LNCaP clone FGC (cell line): ENCODE results near the gene SERBP1.

Source experiments
- DNase-seq: peaks from one replicate; pipeline ENCODE4 v3.0.0-alpha.2; 2011; ENCODE audit warnings: low read depth
- H3K4me3 ChIP-seq: 2 replicates; pipeline ENCODE4 v1.5.1; 2011; ENCODE audit warnings: mild to moderate bottlenecking, low read depth, low read length, control low read depth
- TF ChIP-seq, protein P1 (sequence below): IDR thresholded peaks from 2 replicates; pipeline ENCODE4 v1.5.1; 2012; ENCODE audit warnings: mild to moderate bottlenecking; ENCODE audit not compliant: control insufficient read depth, insufficient read depth; ENCODE audit errors: extremely low read depth

SERBP1 gene

GRCh38 chr1:67441739-67442281 lies 11.6 kb upstream of the SERBP1 start:
- TF ChIP-seq, protein P1, sequence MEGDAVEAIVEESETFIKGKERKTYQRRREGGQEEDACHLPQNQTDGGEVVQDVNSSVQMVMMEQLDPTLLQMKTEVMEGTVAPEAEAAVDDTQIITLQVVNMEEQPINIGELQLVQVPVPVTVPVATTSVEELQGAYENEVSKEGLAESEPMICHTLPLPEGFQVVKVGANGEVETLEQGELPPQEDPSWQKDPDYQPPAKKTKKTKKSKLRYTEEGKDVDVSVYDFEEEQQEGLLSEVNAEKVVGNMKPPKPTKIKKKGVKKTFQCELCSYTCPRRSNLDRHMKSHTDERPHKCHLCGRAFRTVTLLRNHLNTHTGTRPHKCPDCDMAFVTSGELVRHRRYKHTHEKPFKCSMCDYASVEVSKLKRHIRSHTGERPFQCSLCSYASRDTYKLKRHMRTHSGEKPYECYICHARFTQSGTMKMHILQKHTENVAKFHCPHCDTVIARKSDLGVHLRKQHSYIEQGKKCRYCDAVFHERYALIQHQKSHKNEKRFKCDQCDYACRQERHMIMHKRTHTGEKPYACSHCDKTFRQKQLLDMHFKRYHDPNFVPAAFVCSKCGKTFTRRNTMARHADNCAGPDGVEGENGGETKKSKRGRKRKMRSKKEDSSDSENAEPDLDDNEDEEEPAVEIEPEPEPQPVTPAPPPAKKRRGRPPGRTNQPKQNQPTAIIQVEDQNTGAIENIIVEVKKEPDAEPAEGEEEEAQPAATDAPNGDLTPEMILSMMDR = no peak
- no peak overlapping the region for H3K4me3 ChIP-seq
- DNase-seq = no peak

DNA sequence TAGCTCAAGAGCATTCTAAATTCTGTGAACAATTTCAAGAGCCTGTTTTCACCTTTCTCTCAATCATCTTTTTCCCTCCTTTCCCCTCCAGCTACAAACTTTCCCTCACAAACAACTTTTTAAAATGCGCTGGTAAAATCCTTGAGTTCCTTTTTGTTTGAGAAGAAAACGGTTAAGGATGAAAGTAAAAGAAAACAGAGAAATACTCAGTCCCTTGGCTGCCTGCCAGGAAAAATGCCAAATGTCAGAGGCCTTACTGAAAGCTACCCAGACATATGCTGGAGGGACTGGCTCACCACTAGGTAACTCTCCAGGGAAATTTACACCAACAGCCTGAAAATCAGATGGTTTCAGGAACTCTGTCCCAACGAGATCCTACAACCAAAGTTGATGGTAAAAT lies 11.0 kb upstream of the SERBP1 start:
- no peak for DNase-seq

DNA sequence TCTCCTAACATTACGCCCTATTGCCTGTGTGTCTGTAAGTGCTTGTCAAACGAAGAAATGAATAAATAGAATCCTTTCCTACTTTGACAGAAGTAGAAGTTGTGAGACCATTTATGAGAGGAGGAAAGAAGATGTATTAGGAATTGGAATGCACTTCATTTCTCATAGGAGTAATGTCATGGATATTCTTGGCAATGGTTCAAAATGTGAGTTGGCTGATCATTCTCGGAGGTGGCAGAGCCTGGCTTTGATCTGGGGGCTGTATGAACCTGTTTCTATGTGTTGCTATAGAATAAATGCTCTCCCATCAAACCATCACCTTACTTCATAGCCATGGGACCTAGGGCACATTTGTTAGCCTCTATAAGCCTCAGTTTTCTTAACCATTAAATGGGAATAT lies 10.1 kb upstream of the SERBP1 start:
- no peak for DNase-seq
- TF ChIP-seq, protein P1 = no peak

More for the DNA sequence above, 11.0 kb upstream of the SERBP1 start:
- H3K4me3 ChIP-seq = no peak overlapping the region
- TF ChIP-seq, protein P1 = no peak

GRCh38 chr1:67439277-67440029 lies 9.3 kb upstream of the SERBP1 start:
- no peak overlapping the region for H3K4me3 ChIP-seq
- DNase-seq = no peak
- TF ChIP-seq, protein P1 = no peak

More for the DNA sequence above, 10.1 kb upstream of the SERBP1 start:
- no peak overlapping the region for H3K4me3 ChIP-seq

DNA sequence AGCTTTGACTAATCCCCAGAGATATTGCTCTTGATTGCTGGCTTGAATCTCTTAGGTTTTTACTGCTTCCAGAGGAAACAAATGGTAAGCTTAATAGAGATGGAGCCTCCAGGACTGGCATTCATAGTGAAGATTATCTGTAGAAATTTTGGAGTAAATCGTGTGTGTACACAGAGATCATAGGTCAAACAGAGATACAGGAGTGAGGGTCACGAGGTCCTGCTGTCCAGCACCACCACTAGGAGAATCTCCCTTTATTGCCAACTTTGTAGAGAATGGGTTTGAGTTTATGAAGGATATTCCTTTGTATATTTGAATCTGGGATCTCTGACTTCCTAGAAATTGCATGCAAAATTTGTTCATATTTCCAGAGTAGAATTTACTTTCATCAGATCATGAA lies 7.8 kb upstream of the SERBP1 start:
- H3K4me3 ChIP-seq = no peak overlapping the region
- DNase-seq = no peak
- TF ChIP-seq, protein P1 = no peak

DNA sequence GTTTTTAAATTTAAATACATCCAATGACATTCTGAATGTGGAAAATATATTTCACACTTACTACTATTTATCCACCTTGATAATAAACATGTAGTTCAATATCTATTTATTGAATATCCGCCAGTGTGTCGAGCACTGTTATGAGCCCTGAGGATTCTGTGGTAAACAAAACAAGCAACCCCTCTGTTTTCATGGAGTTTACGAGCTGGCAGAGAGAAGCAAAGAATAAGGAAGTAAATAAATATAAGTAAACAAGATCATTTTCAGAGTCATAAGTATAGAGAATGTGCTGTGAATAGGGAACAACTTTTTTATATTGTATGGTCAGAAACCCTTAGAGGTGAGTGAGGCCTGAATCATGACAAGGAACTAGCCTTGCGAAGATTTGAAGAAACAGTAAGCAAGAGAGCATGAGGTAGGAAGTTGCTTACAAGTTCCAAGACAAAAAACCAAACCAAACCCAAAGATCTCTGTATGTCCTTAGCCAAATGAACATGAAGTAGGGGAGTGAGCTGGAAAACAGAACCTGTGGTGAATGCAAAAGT lies 6.4 kb upstream of the SERBP1 start:
- peak; percentile 66 for DNase-seq
- no peak overlapping the region for H3K4me3 ChIP-seq
- TF ChIP-seq, protein P1 = no peak
